Motor neuron (in vitro differentiated cells): ENCODE data around the gene HSPB3. TPM values are rescaled to one million over a fixed set of nuclear protein-coding genes. Genes with fewer than 3 reads are reported as not detected.

Experiments used
- ATAC-seq, 8 experiments: fragments of 200-7000 bp; cut with Tn5 transposase; replicated peaks in 6 of 8; 2 replicates each; pipeline ENCODE4 v1.8.0; 2021; ENCODE audit warnings: mild to moderate bottlenecking in 8 of 8, moderate library complexity in 8 of 8
- H3K27ac ChIP-seq, 2 donors: fragments of 250-450 bp; sonication (Bioruptor Pico); 2 replicates each; pipeline ENCODE4 v1.9.0; 2021; ENCODE audit warnings: antibody characterized with exemption in 2 of 2, mild to moderate bottlenecking in 2 of 2, moderate library complexity in 1 of 2
- H3K4me1 ChIP-seq, 2 donors: fragments of 250-450 bp; sonication (Bioruptor Pico); replicated peaks in 1 of 2; 2 replicates each; pipeline ENCODE4 v1.6.1; 2021; ENCODE audit warnings: antibody characterized with exemption in 2 of 2, mild to moderate bottlenecking in 2 of 2, moderate library complexity in 1 of 2
- H3K4me3 ChIP-seq, 5 donors: fragments of 250-450 bp; sonication (Bioruptor Pico); 2 replicates each; pipeline ENCODE4 v1.9.0; 2021; ENCODE audit warnings: antibody characterized with exemption in 5 of 5, mild to moderate bottlenecking in 5 of 5, moderate library complexity in 4 of 5
- WGBS, 10 experiments: fragments of 450-650 bp; shearing (Covaris generic); methylation state at CpG; one replicate each; pipeline ENCODE4 v1.0.0; 2022; 5-methylcytosine and 5-hydroxymethylcytosine counted together
- in situ Hi-C, 9 experiments: fragments of 400-800 bp; cut with MboI; loops; one replicate each; pipeline ENCODE4 v1.15.0; 2021; ENCODE audit warnings: low sequenced_read_pairs in 9 of 9, low pct_unique_long_range_greater_than_20kb in 2 of 9; ENCODE audit not compliant: unreplicated experiment in 9 of 9
- total RNA-seq, 8 experiments: library from RNA; unstranded; fragments of 300-600 nt; gene quantifications; 2 replicates each; pipeline versions ENCODE4 v1.2.3 to v1.2.4, GENCODE V29; 2022

Gene HSPB3
- total RNA-seq, 8 experiments from 2014 or later = 0.43 to 10.8 (median 3.8) TPM; not detected in 4

DNA sequence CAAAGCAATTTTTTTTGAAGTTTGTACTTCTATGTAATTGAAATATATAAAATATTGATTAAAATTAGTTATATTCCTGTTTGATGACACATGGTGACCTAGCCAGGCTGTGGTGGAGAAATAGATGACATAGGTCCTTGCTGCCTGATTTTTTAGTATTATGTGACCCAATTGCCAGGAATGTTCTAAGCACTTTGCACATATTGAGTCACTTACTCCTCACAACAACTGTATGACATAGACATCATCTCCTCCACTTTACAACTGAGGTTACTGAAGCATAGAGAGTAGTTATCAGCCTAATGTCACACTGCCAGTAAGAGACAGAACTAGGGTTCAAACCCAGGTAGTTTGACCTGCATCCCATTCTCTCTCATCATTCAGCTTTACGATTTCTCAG lies 35.8 kb downstream of the HSPB3 start:
- Histone ChIP-seq H3K4me1 (no peaks in the 10 kb centered on the region), H3K27ac (no peak overlapping the region), H3K4me3 (no peak overlapping the region)
- ATAC-seq = peak in 1 of 8 experiments; percentile 51
- 56 to 100% (median 83%) methylated on average over 1 of the region's 1 CpG; no CpG with 5 or more reads in 4 of the 10 experiments for WGBS, 10 experiments
- in situ Hi-C loops = loop anchor here in 1 of 9 experiments (10.0 kb wide), 1 partner anchor 57 kb away; no protein-coding TSS in a partner anchor

- ATAC-seq = peak in 3 of 8 experiments; percentile 56 to 68 (median 65)
- H3K4me3 ChIP-seq = no peak overlapping the region
- no peaks in the 10 kb centered on the region for H3K4me1 ChIP-seq
- WGBS, 10 experiments = 0 to 71% (median 33%) methylated on average over 1 of the region's 2 CpGs; no CpG with 5 or more reads in 6 of the 10 experiments
- in situ Hi-C loops = loop anchor here in 1 of 9 experiments (10.0 kb wide), 1 partner anchor 57 kb away; no protein-coding TSS in a partner anchor
- H3K27ac ChIP-seq = no peak overlapping the region
Observed at GRCh38 chr5:54492178-54492577, 36.7 kb downstream of the HSPB3 start.

DNA sequence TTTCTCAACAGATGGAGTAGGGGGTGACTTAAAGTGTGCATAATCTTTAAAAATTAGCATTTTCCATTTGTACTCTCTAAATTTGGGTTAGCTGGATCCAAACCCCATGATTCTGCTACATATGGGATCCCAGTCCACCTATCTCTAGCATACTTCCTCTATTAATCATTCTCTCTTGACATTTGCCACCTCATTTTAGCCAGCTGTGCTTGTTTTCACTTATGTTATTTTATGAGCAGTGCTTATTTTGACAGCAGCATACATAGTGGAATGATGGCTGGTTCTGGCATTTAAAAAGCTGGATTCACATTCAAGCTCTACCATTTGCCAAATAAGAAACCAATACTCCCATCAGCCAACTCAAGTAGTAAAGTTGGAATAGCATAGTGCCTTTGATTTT lies 39.5 kb downstream of the HSPB3 start:
- no peak overlapping the region for H3K27ac ChIP-seq
- H3K4me1 ChIP-seq = no peaks in the 10 kb centered on the region
- H3K4me3 ChIP-seq = no peak overlapping the region
- in situ Hi-C loops = loop anchor here in 1 of 9 experiments (10.0 kb wide), 1 partner anchor 60 kb away; no protein-coding TSS in a partner anchor
- ATAC-seq = no peak

Other genes with a start within 250 kb of the HSPB3 start
- gene ARL15, start 145.1 kb upstream of the HSPB3 start, total RNA-seq = 10 to 100 TPM; 17.0 to 44.6 (median 22.3) TPM
- gene SNX18, start 62.1 kb downstream of the HSPB3 start, total RNA-seq = 10 to 100 TPM; 12.4 to 26.2 (median 17.0) TPM